D721Med (cell line): ENCODE data around the gene B4GALT3.

ENCODE experiments used
- DNase-seq: peaks from one replicate; pipeline ENCODE4 v3.0.0; 2011; ENCODE audit warnings: low spot score; ENCODE audit not compliant: insufficient read length
- FAIRE-seq: peaks from 2 replicates; lab custom pipeline; 2011; peaks lifted over from hg19 to GRCh38; lab: Jason Lieb, UNC
- CTCF ChIP-seq: IDR thresholded peaks from 2 replicates; pipeline ENCODE4 v1.5.1; 2012; ENCODE audit warnings: mild to moderate bottlenecking, control low read depth; ENCODE audit not compliant: insufficient read depth; ENCODE audit errors: missing control alignments

Gene B4GALT3

GRCh38 chr1:161196521-161197451 is 19.5 kb upstream of the B4GALT3 start:
- peak; percentile 56 for FAIRE-seq
- TF ChIP-seq CTCF, result no peak
- DNase-seq, result peak; percentile 85

- no peak for TF ChIP-seq CTCF
- FAIRE-seq (no peak), DNase-seq (no peak)
Measured at GRCh38 chr1:161196111-161196510, 18.8 kb upstream of the B4GALT3 start.

- no peak for DNase-seq
- no peak for FAIRE-seq
- no peak for TF ChIP-seq CTCF
Measured at GRCh38 chr1:161195171-161195570, 17.9 kb upstream of the B4GALT3 start.

GRCh38 chr1:161193561-161194235 is 16.4 kb upstream of the B4GALT3 start:
- FAIRE-seq, result no peak

DNA sequence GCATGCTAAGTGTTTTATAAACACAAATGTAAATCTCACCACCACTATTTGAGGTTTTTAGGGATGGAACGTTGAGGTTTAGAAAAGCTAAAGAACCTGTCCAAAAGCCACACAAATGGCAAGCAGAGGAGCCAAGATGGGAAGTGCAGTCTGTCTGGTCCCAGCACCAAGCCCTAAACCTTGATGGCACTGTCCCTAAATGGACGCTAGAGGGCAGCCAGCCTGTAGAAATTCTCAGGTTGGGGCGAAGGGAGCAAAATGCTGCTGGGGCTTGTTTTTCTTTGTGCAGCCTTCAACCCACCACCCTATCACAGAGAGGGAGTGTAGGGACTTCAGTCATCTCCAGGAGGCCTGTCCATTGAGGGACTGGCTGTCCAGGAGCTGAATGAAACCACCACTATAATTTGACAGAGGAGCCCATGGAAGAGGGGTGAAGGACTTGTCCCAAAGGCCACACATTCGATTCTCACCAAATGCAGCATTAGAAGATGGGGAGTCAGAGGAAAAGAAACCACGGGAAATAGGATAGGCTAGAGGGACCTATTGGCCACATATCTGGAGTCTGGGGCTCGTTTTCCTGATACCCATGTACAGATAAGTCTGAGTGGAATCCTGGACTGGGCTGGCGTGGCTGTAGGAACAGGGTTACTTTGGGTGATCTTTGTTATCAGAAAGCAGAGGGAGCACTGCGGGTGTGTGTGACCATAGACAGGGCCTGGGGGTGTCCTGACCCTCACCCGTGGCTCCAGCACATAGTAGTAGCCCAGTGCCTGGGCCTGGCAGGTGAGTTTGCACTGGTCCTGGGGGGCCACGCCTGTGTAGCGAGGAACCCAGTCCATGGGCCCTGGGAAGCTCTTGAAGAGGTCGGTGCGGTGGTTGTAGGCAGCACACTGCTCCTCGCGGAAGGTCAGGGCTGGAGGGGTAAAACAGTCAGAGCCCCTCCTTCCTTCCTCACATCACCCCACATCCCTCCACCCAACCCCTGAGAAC is 15.5 kb upstream of the B4GALT3 start:
- DNase-seq (peak; percentile 90), FAIRE-seq (peak; percentile 80)
- TF ChIP-seq CTCF, result peak; percentile 99

More at GRCh38 chr1:161193561-161194235, 16.4 kb upstream of the B4GALT3 start:
- no peak for DNase-seq
- no peak for TF ChIP-seq CTCF

DNA sequence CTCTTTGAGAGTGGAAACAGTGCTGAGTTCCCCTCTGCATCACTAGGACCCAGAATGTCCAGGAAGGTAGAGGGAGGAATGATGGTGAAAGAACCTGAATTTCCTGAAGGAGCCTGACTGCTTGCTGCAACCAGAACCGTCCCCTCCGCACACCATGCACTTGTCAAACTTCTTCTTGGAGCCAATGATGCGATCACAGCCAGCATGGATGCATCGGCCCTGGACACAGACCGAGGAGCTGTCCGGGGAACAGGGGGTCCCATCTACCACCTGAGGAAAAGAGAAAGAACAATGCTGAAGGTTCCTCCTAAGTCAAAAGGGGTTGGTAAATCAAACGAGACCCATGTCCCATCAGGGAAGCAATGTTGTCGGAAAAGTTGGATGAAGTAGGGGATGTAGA is 14.7 kb upstream of the B4GALT3 start:
- no peak for DNase-seq
- no peak for TF ChIP-seq CTCF
- no peak for FAIRE-seq
